K562 (cell line): ENCODE measurements around the gene PRMT7. TPM values are rescaled to one million over a fixed set of nuclear protein-coding genes. Genes with fewer than 3 reads are reported as not detected.

ENCODE experiments used
- ATAC-seq: fragments of 200-7000 bp; cut with Tn5 transposase; 3 replicates; pipeline ENCODE4 v1.9.1; 2020; ENCODE audit warnings: moderate library complexity
- BruUV-seq: library from RNA; stranded (reverse); fragments of 400-500 nt; replicated peaks from 2 replicates; lab custom pipeline; 2021; lab: Mats Ljungman, UMichigan
- CTCF ChIA-PET: fragments of 300-600 bp; formaldehyde crosslinking; extraction: SDS; loops from one replicate; lab custom pipeline; 2021; ENCODE audit warnings: low intra/inter-chr PET ratio; lab: Yijun Ruan, JAX
- POLR2A ChIA-PET: fragments of 300-600, 350-650 bp; sonication (Branson Sonifier 250); formaldehyde crosslinking; extraction: SDS; loops from one replicate; lab custom pipeline; 2021; ENCODE audit warnings: antibody characterized with exemption, inconsistent platforms; lab: Yijun Ruan, JAX
- DNase-seq, 4 experiments: peaks; one replicate each; pipeline versions ENCODE4 v3.0.0 to v3.0.0-alpha.2; 2011 to 2018; ENCODE audit warnings: low spot score in 3 of 4, mixed read lengths in 3 of 4; ENCODE audit errors: extremely low read depth in 1 of 4
- FAIRE-seq: peaks from 2 replicates; lab custom pipeline; 2011; peaks lifted over from hg19 to GRCh38; lab: Jason Lieb, UNC
- H2AFZ ChIP-seq: 2 replicates; pipeline ENCODE4 v1.6.0; 2011; ENCODE audit warnings: low read depth, low read length, control low read depth, inconsistent platforms
- H3K27ac ChIP-seq: fragments of 200-600 bp; 3 replicates; pipeline ENCODE4 v1.8.0; 2011; ENCODE audit warnings: low read depth, mild to moderate bottlenecking, control low read depth, inconsistent platforms, low read length, moderate library complexity, mixed read lengths; ENCODE audit errors: extremely low read depth
- H3K27me3 ChIP-seq, 2 experiments: fragments of 300-600 bp in 1 of 2; 2 replicates in 1 of 2; 3 replicates in 1 of 2; pipeline versions ENCODE4 v1.6.0 to v1.8.0; 2011; ENCODE audit warnings: inconsistent platforms in 2 of 2, low read length in 2 of 2, mild to moderate bottlenecking in 1 of 2, mixed read lengths in 1 of 2, moderate library complexity in 1 of 2; ENCODE audit not compliant: control insufficient read depth in 2 of 2, insufficient read depth in 2 of 2
- H3K36me3 ChIP-seq: fragments of 300-600 bp; 3 replicates; pipeline ENCODE4 v1.8.0; 2011; ENCODE audit warnings: mild to moderate bottlenecking, low read length, inconsistent platforms; ENCODE audit not compliant: control insufficient read depth, insufficient read depth
- H3K4me1 ChIP-seq, 2 experiments: fragments of 200-600 bp in 1 of 2; replicated peaks in 1 of 2; 2 replicates in 1 of 2; 3 replicates in 1 of 2; pipeline versions ENCODE4 v1.5.1 to v1.8.0; 2011; ENCODE audit warnings: inconsistent platforms in 2 of 2, low read length in 2 of 2, mild to moderate bottlenecking in 1 of 2, mixed read lengths in 1 of 2, moderate library complexity in 1 of 2; ENCODE audit not compliant: control insufficient read depth in 2 of 2, insufficient read depth in 2 of 2
- H3K4me2 ChIP-seq: 2 replicates; pipeline ENCODE4 v1.6.1; 2011; ENCODE audit warnings: low read length, control low read depth, inconsistent platforms, mixed read lengths; ENCODE audit not compliant: insufficient read depth
- H3K4me3 ChIP-seq: fragments of 200-600 bp; sonication (generic), shearing (Covaris generic); 2 replicates; pipeline ENCODE4 v1.5.1; 2016; ENCODE audit warnings: control low read depth, inconsistent platforms
- H3K79me2 ChIP-seq: fragments of 200-600 bp; 3 replicates; pipeline ENCODE4 v1.8.0; 2011; ENCODE audit warnings: low read length, inconsistent platforms; ENCODE audit not compliant: control insufficient read depth, insufficient read depth
- H3K9ac ChIP-seq, 2 experiments: 2 replicates each; pipeline versions ENCODE4 v1.6.0 to v1.6.1; 2011; ENCODE audit warnings: low read depth in 2 of 2, low read length in 2 of 2, control low read depth in 1 of 2, inconsistent platforms in 1 of 2, mild to moderate bottlenecking in 1 of 2, mixed read lengths in 1 of 2; ENCODE audit not compliant: insufficient read depth in 1 of 2
- H3K9me1 ChIP-seq: one replicate; pipeline ENCODE4 v1.6.0; 2011; ENCODE audit warnings: inconsistent platforms, mild to moderate bottlenecking, low read length, moderate library complexity; ENCODE audit not compliant: control insufficient read depth, insufficient read depth
- H3K9me3 ChIP-seq: replicated peaks from 2 replicates; pipeline ENCODE4 v1.5.1; 2011; ENCODE audit warnings: low read depth, low read length, inconsistent platforms; ENCODE audit not compliant: control insufficient read depth, insufficient read depth
- H4K20me1 ChIP-seq: replicated peaks from 2 replicates; pipeline ENCODE4 v1.6.1; 2011; ENCODE audit warnings: low read length, inconsistent platforms, mixed read lengths; ENCODE audit not compliant: control insufficient read depth, insufficient read depth
- CBX8 ChIP-seq: fragments of 200-600 bp; sonication (generic); IDR thresholded peaks from 2 replicates; pipeline ENCODE4 v1.6.1; 2012; ENCODE audit warnings: borderline replicate concordance, mixed run types, low read depth, mild to moderate bottlenecking, moderate library complexity, mixed read lengths, low read length, control low read depth, inconsistent platforms; ENCODE audit not compliant: poor library complexity, severe bottlenecking; ENCODE audit errors: extremely low read depth
- CLOCK ChIP-seq: fragments of 250-450 bp; sonication (Bioruptor Pico); IDR thresholded peaks from 2 replicates; pipeline ENCODE4 v1.4.0; 2020; ENCODE audit warnings: mild to moderate bottlenecking, moderate library complexity, borderline replicate concordance
- ZFP1 ChIP-seq: fragments of 450-650 bp; formaldehyde crosslinking; IDR thresholded peaks from 2 replicates; pipeline ENCODE4 v1.4.0; 2020; ENCODE audit warnings: mild to moderate bottlenecking, mixed read lengths
- ZNF778 ChIP-seq: fragments of 450-650 bp; formaldehyde crosslinking; IDR thresholded peaks from 2 replicates; pipeline ENCODE4 v1.4.0; 2020; ENCODE audit warnings: mild to moderate bottlenecking, moderate library complexity
- WGBS: fragments of 100-300 bp; shearing (Covaris generic); methylation state at CpG from one replicate; pipeline ENCODE4 v1.1.6; 2016; ENCODE audit warnings: low coverage, mixed read lengths; ENCODE audit not compliant: insufficient coverage; ENCODE audit errors: missing lambda C conversion rate; 5-methylcytosine and 5-hydroxymethylcytosine counted together
- in situ Hi-C: fragments of 300-500 bp; cut with MboI; formaldehyde crosslinking; loops from 4 replicates; pipeline ENCODE4 v1.15.0; 2018; ENCODE audit warnings: inconsistent platforms, mixed read lengths
- intact Hi-C: fragments of 100-400 bp; cut with micrococcal nuclease; formaldehyde crosslinking; loops from 2 replicates; pipeline ENCODE4 v1.14.2; 2022
- polyA plus RNA-seq, 8 experiments: library from polyadenylated mRNA; depleted of rRNA in 4 of 8; stranded (reverse) in 5 of 8; unstranded in 3 of 8; fragments of >200 nt; fragmentation: Nextera tagmentation in 2 of 8; fragmentation: Illumina TruSeq in 1 of 8; extraction: Ambion mirVana in 2 of 8; extraction: Trizol in 1 of 8; gene quantifications; 2 replicates each; pipeline versions ENCODE4 v1.2.1 to v1.2.3, GENCODE V29; 2011 to 2014; ENCODE audit warnings: inconsistent platforms in 1 of 8, missing spikeins in 1 of 8
- total RNA-seq, 7 experiments: library from RNA; depleted of rRNA in 6 of 7; stranded (reverse); fragments of >200 nt in 6 of 7; fragmentation: Illumina TruSeq in 2 of 7; extraction: Trizol in 2 of 7; gene quantifications; 2 replicates each; pipeline versions ENCODE4 v1.2.1 to v1.2.3, GENCODE V29; 2011 to 2021; ENCODE audit warnings: low replicate concordance in 1 of 7

Gene PRMT7
- total and polyA plus RNA-seq, 9 of the 15 experiments (the other 6 are each of a cell fraction or from before 2014, with no cell fraction given) = 6.4 to 88.8 (median 73.1) TPM

DNA sequence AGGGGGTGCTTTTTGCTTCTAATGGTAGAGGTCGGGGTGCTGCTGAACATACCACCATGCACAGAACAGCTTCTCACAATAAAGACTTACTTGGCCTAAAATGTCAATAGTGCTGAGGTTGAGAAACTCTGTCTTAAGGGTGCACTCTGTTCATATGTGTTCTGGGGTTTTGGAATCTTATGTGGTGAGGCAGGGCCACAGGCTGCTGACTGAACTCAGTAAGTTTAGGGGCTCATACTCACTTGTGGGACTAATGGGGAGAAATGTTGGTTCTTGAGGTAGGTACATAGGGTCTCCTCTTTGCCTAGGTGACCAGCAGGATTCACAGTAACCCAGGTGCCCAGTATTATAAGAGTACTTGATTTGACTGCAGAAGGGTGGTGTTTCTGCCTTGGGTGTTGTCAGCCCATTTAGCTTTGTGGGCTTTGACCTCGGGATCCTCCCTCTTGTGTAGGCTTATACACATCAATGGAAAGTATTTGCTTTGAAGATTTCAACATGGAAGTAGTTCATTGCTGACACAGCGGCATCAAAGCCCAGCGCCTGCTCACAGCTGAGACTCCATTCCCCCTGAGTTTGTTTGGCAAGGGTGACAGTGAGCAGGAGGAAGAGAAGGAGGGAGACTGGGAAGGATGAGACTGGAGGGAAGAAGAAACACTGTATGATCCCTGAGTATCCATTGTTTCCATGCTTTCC, 29.3 kb upstream of the PRMT7 start:
- in situ Hi-C loops (no loop called here), intact Hi-C loops (no loop called here)
- no peak overlapping the region for H3K4me2 ChIP-seq
- DNase-seq (no peak), ATAC-seq (no peak), FAIRE-seq (no peak)
- H3K27me3 ChIP-seq = no peaks in the 10 kb centered on the region
- no peaks in the 10 kb centered on the region for H3K9me3 ChIP-seq
- BruUV-seq = no TSS peak
- H3K79me2 ChIP-seq = peaks cover 27% of the 10 kb centered on the region
- WGBS = 89% methylated on average over 4 of the region's 4 CpGs
- TF ChIP-seq CBX8 (no peak), ZNF778 (no peak), ZFP1 (no peak), CLOCK (CRISPR knock-in tag) (no peak)
- H4K20me1 ChIP-seq = 0 out of 2 replicates have a peak, but pooled peaks cover 4% of the 10 kb centered on the region
- H3K36me3 ChIP-seq = peaks cover 58% of the 10 kb centered on the region
- CTCF ChIA-PET = no interaction called here
- H3K9me1 ChIP-seq = no peaks in the 10 kb centered on the region
- no peak overlapping the region for H3K4me3 ChIP-seq
- no peak overlapping the region for H2AFZ ChIP-seq
- no peak overlapping the region for H3K27ac ChIP-seq
- no peak overlapping the region for H3K9ac ChIP-seq
- POLR2A ChIA-PET = interaction anchor here (0.6 kb wide), 1 partner anchor 15 kb away, joined by 3 read pairs; no protein-coding TSS in a partner anchor
- H3K4me1 ChIP-seq = peaks cover 0 to 15% of the 10 kb centered on the region in 2 experiments; a peak in 4 of 5 replicates
